Measurements from ENCODE around the gene NIM1K. TPM values are rescaled to one million over a fixed set of nuclear protein-coding genes. Genes with fewer than 3 reads are reported as not detected.

NIM1K gene
- total RNA-seq, 1 experiment from 2014 or later: 0.07 TPM

DNA sequence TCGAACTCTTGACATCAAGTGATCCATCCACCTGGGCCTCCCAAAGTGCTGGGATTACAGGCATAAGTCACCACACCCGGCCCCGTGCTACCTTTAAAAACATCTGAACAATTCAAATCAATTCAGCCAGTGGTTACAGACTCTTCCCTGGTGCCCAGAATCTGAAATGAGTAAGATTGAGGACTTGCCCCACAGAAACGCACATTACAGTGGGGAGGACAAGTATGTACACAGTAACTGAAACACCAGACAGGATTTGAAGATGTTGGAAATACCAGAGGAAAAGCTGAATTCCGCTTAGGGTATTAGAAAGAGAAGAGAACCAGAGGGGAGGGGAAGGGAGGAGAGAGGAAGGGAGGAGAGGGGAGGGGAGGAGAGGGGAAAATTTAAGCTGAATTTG is 17.8 kb downstream of the NIM1K start:
- Mint-ChIP-seq H3K9me3 (no peaks in the 10 kb centered on the region), H3K4me3 (no peak overlapping the region), H3K4me1 (peaks cover 17% of the 10 kb centered on the region), H3K27me3 (ENCODE audit: low read depth) (peaks cover 6% of the 10 kb centered on the region), H3K36me3 (no peaks in the 10 kb centered on the region), H3K27ac (no peak overlapping the region)
- POLR2A ChIA-PET: interaction anchor here (0.6 kb wide), 1 partner anchor 15 kb away, joined by 4 read pairs; no protein-coding TSS in a partner anchor
- CTCF ChIA-PET: no interaction called here
- no peak for DNase-seq (ENCODE audit: low spot score)
- no peak for ATAC-seq
- TF ChIP-seq HMGA2 (CRISPR knock-in tag; IDR thresholded peaks at IDR 0.05) (no peak), ZNF423 (CRISPR knock-in tag; IDR thresholded peaks at IDR 0.05) (no peak), FOXK1 (CRISPR knock-in tag; IDR thresholded peaks at IDR 0.05) (no peak), TCF7 (CRISPR knock-in tag; IDR thresholded peaks at IDR 0.05; ENCODE audit: low read depth) (no peak), ETV6 (CRISPR knock-in tag; IDR thresholded peaks at IDR 0.05) (no peak), SP1 (CRISPR knock-in tag; conservative IDR thresholded peaks at IDR 0.05) (no peak)
- TF ChIP-seq, protein P1, sequence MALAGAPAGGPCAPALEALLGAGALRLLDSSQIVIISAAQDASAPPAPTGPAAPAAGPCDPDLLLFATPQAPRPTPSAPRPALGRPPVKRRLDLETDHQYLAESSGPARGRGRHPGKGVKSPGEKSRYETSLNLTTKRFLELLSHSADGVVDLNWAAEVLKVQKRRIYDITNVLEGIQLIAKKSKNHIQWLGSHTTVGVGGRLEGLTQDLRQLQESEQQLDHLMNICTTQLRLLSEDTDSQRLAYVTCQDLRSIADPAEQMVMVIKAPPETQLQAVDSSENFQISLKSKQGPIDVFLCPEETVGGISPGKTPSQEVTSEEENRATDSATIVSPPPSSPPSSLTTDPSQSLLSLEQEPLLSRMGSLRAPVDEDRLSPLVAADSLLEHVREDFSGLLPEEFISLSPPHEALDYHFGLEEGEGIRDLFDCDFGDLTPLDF (CRISPR knock-in tag; IDR thresholded peaks at IDR 0.05): no peak
- TF ChIP-seq, protein P2, sequence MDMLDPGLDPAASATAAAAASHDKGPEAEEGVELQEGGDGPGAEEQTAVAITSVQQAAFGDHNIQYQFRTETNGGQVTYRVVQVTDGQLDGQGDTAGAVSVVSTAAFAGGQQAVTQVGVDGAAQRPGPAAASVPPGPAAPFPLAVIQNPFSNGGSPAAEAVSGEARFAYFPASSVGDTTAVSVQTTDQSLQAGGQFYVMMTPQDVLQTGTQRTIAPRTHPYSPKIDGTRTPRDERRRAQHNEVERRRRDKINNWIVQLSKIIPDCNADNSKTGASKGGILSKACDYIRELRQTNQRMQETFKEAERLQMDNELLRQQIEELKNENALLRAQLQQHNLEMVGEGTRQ (CRISPR knock-in tag; IDR thresholded peaks at IDR 0.05): no peak

DNA sequence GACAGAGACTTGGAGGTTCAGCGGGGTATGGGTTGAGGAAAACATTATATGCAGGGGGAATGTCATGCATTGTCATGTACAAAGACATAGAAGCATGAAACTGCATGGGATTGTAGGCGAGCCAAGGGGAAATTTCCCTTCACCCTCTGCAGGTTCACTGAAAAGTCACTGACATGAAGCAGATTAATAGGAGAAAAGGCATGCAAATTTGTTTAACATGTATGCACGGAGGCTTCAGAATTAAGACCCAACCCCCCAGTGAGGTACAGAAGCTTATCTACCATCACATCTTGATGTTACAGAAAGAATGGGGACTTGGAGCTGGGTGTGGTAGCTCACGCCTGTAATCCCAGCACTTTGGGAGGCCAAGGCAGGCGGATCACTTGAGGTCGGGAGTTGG is 18.5 kb downstream of the NIM1K start:
- CTCF ChIA-PET: no interaction called here
- no peak for DNase-seq (ENCODE audit: low spot score)
- Mint-ChIP-seq H3K36me3 (no peaks in the 10 kb centered on the region), H3K27ac (no peak overlapping the region), H3K4me3 (no peak overlapping the region), H3K9me3 (no peaks in the 10 kb centered on the region), H3K27me3 (ENCODE audit: low read depth) (peaks cover 6% of the 10 kb centered on the region), H3K4me1 (peaks cover 17% of the 10 kb centered on the region)
- TF ChIP-seq ZNF121 (CRISPR knock-in tag; IDR thresholded peaks at IDR 0.05): no peak
- TF ChIP-seq, protein P3, sequence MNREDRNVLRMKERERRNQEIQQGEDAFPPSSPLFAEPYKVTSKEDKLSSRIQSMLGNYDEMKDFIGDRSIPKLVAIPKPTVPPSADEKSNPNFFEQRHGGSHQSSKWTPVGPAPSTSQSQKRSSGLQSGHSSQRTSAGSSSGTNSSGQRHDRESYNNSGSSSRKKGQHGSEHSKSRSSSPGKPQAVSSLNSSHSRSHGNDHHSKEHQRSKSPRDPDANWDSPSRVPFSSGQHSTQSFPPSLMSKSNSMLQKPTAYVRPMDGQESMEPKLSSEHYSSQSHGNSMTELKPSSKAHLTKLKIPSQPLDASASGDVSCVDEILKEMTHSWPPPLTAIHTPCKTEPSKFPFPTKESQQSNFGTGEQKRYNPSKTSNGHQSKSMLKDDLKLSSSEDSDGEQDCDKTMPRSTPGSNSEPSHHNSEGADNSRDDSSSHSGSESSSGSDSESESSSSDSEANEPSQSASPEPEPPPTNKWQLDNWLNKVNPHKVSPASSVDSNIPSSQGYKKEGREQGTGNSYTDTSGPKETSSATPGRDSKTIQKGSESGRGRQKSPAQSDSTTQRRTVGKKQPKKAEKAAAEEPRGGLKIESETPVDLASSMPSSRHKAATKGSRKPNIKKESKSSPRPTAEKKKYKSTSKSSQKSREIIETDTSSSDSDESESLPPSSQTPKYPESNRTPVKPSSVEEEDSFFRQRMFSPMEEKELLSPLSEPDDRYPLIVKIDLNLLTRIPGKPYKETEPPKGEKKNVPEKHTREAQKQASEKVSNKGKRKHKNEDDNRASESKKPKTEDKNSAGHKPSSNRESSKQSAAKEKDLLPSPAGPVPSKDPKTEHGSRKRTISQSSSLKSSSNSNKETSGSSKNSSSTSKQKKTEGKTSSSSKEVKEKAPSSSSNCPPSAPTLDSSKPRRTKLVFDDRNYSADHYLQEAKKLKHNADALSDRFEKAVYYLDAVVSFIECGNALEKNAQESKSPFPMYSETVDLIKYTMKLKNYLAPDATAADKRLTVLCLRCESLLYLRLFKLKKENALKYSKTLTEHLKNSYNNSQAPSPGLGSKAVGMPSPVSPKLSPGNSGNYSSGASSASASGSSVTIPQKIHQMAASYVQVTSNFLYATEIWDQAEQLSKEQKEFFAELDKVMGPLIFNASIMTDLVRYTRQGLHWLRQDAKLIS (CRISPR knock-in tag; IDR thresholded peaks at IDR 0.05; ENCODE audit: borderline replicate concordance): no peak
- TF ChIP-seq, protein P4, sequence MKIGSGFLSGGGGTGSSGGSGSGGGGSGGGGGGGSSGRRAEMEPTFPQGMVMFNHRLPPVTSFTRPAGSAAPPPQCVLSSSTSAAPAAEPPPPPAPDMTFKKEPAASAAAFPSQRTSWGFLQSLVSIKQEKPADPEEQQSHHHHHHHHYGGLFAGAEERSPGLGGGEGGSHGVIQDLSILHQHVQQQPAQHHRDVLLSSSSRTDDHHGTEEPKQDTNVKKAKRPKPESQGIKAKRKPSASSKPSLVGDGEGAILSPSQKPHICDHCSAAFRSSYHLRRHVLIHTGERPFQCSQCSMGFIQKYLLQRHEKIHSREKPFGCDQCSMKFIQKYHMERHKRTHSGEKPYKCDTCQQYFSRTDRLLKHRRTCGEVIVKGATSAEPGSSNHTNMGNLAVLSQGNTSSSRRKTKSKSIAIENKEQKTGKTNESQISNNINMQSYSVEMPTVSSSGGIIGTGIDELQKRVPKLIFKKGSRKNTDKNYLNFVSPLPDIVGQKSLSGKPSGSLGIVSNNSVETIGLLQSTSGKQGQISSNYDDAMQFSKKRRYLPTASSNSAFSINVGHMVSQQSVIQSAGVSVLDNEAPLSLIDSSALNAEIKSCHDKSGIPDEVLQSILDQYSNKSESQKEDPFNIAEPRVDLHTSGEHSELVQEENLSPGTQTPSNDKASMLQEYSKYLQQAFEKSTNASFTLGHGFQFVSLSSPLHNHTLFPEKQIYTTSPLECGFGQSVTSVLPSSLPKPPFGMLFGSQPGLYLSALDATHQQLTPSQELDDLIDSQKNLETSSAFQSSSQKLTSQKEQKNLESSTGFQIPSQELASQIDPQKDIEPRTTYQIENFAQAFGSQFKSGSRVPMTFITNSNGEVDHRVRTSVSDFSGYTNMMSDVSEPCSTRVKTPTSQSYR (CRISPR knock-in tag; IDR thresholded peaks at IDR 0.05): no peak
- TF ChIP-seq CREM (CRISPR knock-in tag; IDR thresholded peaks at IDR 0.05): no peak
- TF ChIP-seq, protein P2 (CRISPR knock-in tag; IDR thresholded peaks at IDR 0.05): no peak
- TF ChIP-seq, protein P5, sequence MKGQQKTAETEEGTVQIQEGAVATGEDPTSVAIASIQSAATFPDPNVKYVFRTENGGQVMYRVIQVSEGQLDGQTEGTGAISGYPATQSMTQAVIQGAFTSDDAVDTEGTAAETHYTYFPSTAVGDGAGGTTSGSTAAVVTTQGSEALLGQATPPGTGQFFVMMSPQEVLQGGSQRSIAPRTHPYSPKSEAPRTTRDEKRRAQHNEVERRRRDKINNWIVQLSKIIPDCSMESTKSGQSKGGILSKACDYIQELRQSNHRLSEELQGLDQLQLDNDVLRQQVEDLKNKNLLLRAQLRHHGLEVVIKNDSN (CRISPR knock-in tag; IDR thresholded peaks at IDR 0.05): no peak
- TF ChIP-seq, protein P6, sequence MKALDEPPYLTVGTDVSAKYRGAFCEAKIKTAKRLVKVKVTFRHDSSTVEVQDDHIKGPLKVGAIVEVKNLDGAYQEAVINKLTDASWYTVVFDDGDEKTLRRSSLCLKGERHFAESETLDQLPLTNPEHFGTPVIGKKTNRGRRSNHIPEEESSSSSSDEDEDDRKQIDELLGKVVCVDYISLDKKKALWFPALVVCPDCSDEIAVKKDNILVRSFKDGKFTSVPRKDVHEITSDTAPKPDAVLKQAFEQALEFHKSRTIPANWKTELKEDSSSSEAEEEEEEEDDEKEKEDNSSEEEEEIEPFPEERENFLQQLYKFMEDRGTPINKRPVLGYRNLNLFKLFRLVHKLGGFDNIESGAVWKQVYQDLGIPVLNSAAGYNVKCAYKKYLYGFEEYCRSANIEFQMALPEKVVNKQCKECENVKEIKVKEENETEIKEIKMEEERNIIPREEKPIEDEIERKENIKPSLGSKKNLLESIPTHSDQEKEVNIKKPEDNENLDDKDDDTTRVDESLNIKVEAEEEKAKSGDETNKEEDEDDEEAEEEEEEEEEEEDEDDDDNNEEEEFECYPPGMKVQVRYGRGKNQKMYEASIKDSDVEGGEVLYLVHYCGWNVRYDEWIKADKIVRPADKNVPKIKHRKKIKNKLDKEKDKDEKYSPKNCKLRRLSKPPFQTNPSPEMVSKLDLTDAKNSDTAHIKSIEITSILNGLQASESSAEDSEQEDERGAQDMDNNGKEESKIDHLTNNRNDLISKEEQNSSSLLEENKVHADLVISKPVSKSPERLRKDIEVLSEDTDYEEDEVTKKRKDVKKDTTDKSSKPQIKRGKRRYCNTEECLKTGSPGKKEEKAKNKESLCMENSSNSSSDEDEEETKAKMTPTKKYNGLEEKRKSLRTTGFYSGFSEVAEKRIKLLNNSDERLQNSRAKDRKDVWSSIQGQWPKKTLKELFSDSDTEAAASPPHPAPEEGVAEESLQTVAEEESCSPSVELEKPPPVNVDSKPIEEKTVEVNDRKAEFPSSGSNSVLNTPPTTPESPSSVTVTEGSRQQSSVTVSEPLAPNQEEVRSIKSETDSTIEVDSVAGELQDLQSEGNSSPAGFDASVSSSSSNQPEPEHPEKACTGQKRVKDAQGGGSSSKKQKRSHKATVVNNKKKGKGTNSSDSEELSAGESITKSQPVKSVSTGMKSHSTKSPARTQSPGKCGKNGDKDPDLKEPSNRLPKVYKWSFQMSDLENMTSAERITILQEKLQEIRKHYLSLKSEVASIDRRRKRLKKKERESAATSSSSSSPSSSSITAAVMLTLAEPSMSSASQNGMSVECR (CRISPR knock-in tag; IDR thresholded peaks at IDR 0.05; ENCODE audit: borderline replicate concordance): no peak
- no peak for TF ChIP-seq ZNF396 (CRISPR knock-in tag; IDR thresholded peaks at IDR 0.05; ENCODE audit: borderline replicate concordance)
- no peak for ATAC-seq
- POLR2A ChIA-PET: interaction anchor here (0.6 kb wide), 1 partner anchor 15 kb away, joined by 4 read pairs; no protein-coding TSS in a partner anchor
